HepG2 (cell line): ENCODE data around the gene LTA. TPM values are rescaled to one million over a fixed set of nuclear protein-coding genes. Genes with fewer than 3 reads are reported as not detected.
A peak's percentile ranks its signal among the peaks of the same experiment; 100 is the strongest.

Experiments
- ATAC-seq: fragments of 200-7000 bp; cut with Tn5 transposase; 3 replicates; pipeline ENCODE4 v1.9.1; 2020; ENCODE audit warnings: mild to moderate bottlenecking, moderate library complexity
- BruUV-seq: library from RNA; stranded (reverse); fragments of 400-500 nt; replicated peaks from 2 replicates; lab custom pipeline; 2021; lab: Mats Ljungman, UMichigan
- CTCF ChIA-PET: fragments of 300-600 bp; formaldehyde crosslinking; extraction: SDS; loops from one replicate; lab custom pipeline; 2021; ENCODE audit warnings: low total read pairs, inconsistent platforms, low intra/inter-chr PET ratio; lab: Yijun Ruan, JAX
- POLR2A ChIA-PET: fragments of 350-600 bp; sonication (Branson Sonifier 250); formaldehyde crosslinking; loops from one replicate; lab custom pipeline; 2020; ENCODE audit warnings: antibody characterized with exemption, inconsistent platforms; lab: Yijun Ruan, JAX
- DNase-seq: peaks from one replicate; pipeline ENCODE4 v3.0.0-alpha.2; 2015; ENCODE audit warnings: low spot score
- FAIRE-seq: peaks from 3 replicates; lab custom pipeline; 2011; peaks lifted over from hg19 to GRCh38; lab: Jason Lieb, UNC
- H2AFZ ChIP-seq: one replicate; pipeline ENCODE4 v1.6.1; 2011; ENCODE audit warnings: low read length, inconsistent platforms
- H3K27ac ChIP-seq: fragments of 300-600 bp; 3 replicates; pipeline ENCODE4 v1.8.0; 2011; ENCODE audit warnings: mixed run types, mild to moderate bottlenecking, mixed read lengths, low read length, inconsistent platforms; ENCODE audit not compliant: insufficient read depth; ENCODE audit errors: extremely low read length
- H3K27me3 ChIP-seq, 2 experiments: fragments of 200-600 bp in 1 of 2; 2 replicates in 1 of 2; 3 replicates in 1 of 2; pipeline versions ENCODE4 v1.6.0 to v1.8.0; 2011; ENCODE audit warnings: low read length in 2 of 2, mild to moderate bottlenecking in 2 of 2, moderate library complexity in 2 of 2, inconsistent platforms in 1 of 2; ENCODE audit not compliant: insufficient read depth in 2 of 2, control insufficient read depth in 1 of 2
- H3K36me3 ChIP-seq, 2 experiments: fragments of 200-600 bp in 1 of 2; replicated peaks in 1 of 2; 2 replicates in 1 of 2; 3 replicates in 1 of 2; pipeline versions ENCODE4 v1.5.1 to v1.8.0; 2011; ENCODE audit warnings: low read length in 2 of 2, inconsistent platforms in 1 of 2; ENCODE audit not compliant: insufficient read depth in 2 of 2, control insufficient read depth in 1 of 2
- H3K4me1 ChIP-seq: 2 replicates; pipeline ENCODE4 v1.5.1; 2012; ENCODE audit warnings: low read length, inconsistent platforms; ENCODE audit not compliant: insufficient read depth
- H3K4me2 ChIP-seq: 2 replicates; pipeline ENCODE4 v1.6.0; 2011; ENCODE audit warnings: low read depth, low read length, inconsistent platforms
- H3K4me3 ChIP-seq, 3 experiments: fragments of 200-600 bp in 1 of 3; sonication (generic), shearing (Covaris generic) in 1 of 3; replicated peaks in 1 of 3; 2 replicates each; pipeline ENCODE4 v1.5.1; 2011 to 2016; ENCODE audit warnings: low read length in 3 of 3, inconsistent platforms in 2 of 3, low read depth in 2 of 3, mild to moderate bottlenecking in 2 of 3, control low read depth in 1 of 3, mixed read lengths in 1 of 3; ENCODE audit not compliant: insufficient read depth in 1 of 3
- H3K79me2 ChIP-seq: one replicate; pipeline ENCODE4 v1.6.1; 2011; ENCODE audit warnings: low read length, inconsistent platforms; ENCODE audit not compliant: insufficient read depth
- H3K9ac ChIP-seq: 2 replicates; pipeline ENCODE4 v1.6.0; 2011; ENCODE audit warnings: mild to moderate bottlenecking, low read depth, low read length, inconsistent platforms; ENCODE audit not compliant: insufficient read depth
- H3K9me3 ChIP-seq: 2 replicates; pipeline ENCODE4 v1.5.1; 2012; ENCODE audit warnings: mild to moderate bottlenecking, low read length
- H4K20me1 ChIP-seq: 2 replicates; pipeline ENCODE4 v1.6.0; 2011; ENCODE audit warnings: inconsistent platforms, mild to moderate bottlenecking, low read length, moderate library complexity; ENCODE audit not compliant: insufficient read depth
- FOXP1 ChIP-seq, 2 experiments: fragments of 450-650 bp in 1 of 2; IDR thresholded peaks; 2 replicates each; pipeline ENCODE4 v1.6.1; 2017 to 2018; ENCODE audit warnings: antibody characterized with exemption in 1 of 2
- GMEB1 ChIP-seq: sonication (generic); formaldehyde crosslinking; IDR thresholded peaks from 2 replicates; pipeline ENCODE4 v1.5.1; 2020; ENCODE audit warnings: missing genetic modification reagents, mild to moderate bottlenecking, borderline replicate concordance
- GPN1 ChIP-seq: sonication (generic); formaldehyde crosslinking; IDR thresholded peaks from 2 replicates; pipeline ENCODE4 v1.5.1; 2020; ENCODE audit warnings: missing genetic modification reagents, borderline replicate concordance
- MTA1 ChIP-seq: sonication (generic); formaldehyde crosslinking; IDR thresholded peaks from 2 replicates; pipeline ENCODE4 v1.4.0; 2020; ENCODE audit warnings: missing genetic modification reagents, mild to moderate bottlenecking, borderline replicate concordance
- PHF5A ChIP-seq: IDR thresholded peaks from one replicate; pipeline ENCODE4 v1.6.1; 2018; ENCODE audit warnings: low read depth, missing genetic modification reagents; ENCODE audit not compliant: unreplicated experiment
- RAD21 ChIP-seq: fragments of 450-650 bp; formaldehyde crosslinking; IDR thresholded peaks from 2 replicates; pipeline ENCODE4 v1.5.0; 2020; ENCODE audit warnings: mild to moderate bottlenecking
- TBX2 ChIP-seq: sonication (generic); formaldehyde crosslinking; IDR thresholded peaks from 2 replicates; pipeline ENCODE4 v1.5.0; 2020; ENCODE audit warnings: missing genetic modification reagents, mild to moderate bottlenecking, borderline replicate concordance
- XBP1 ChIP-seq: sonication (generic); formaldehyde crosslinking; IDR thresholded peaks from 2 replicates; pipeline ENCODE4 v1.5.0; 2020; ENCODE audit warnings: missing genetic modification reagents
- ZNF431 ChIP-seq: sonication (generic); formaldehyde crosslinking; IDR thresholded peaks from 2 replicates; pipeline ENCODE4 v1.9.0; 2022; ENCODE audit warnings: missing genetic modification reagents, low read depth, mild to moderate bottlenecking, borderline replicate concordance
- ZNF567 ChIP-seq: sonication (generic); formaldehyde crosslinking; IDR thresholded peaks from 2 replicates; pipeline ENCODE4 v1.8.1; 2023; ENCODE audit warnings: mild to moderate bottlenecking, missing genetic modification reagents, borderline replicate concordance
- ZNF605 ChIP-seq: sonication (generic); formaldehyde crosslinking; IDR thresholded peaks from 2 replicates; pipeline ENCODE4 v1.8.0; 2022; ENCODE audit warnings: mild to moderate bottlenecking, missing genetic modification reagents
- ZNF629 ChIP-seq: sonication (generic); formaldehyde crosslinking; conservative IDR thresholded peaks from 2 replicates; pipeline ENCODE4 v1.5.0; 2020; ENCODE audit warnings: missing genetic modification reagents
- ZSCAN30 ChIP-seq: sonication (generic); formaldehyde crosslinking; IDR thresholded peaks from 2 replicates; pipeline ENCODE4 v1.5.0; 2020; ENCODE audit warnings: mild to moderate bottlenecking, missing genetic modification reagents
- WGBS: methylation state at CpG from one replicate; pipeline ENCODE4 v1.1.6; 2017; ENCODE audit warnings: low lambda C conversion rate; 5-methylcytosine and 5-hydroxymethylcytosine counted together
- in situ Hi-C: cut with HindIII; loops from 2 replicates; pipeline ENCODE4 v1.10.0; 2017; ENCODE audit warnings: low pct_unique_long_range_greater_than_20kb; ENCODE audit not compliant: extremely low pct_ligation_motif_present
- intact Hi-C: fragments of 100-400 bp; cut with micrococcal nuclease; formaldehyde crosslinking; loops from one replicate; pipeline ENCODE4 v1.10.0; 2022; ENCODE audit not compliant: unreplicated experiment
- polyA plus RNA-seq, 8 experiments: library from polyadenylated mRNA; depleted of rRNA in 3 of 8; stranded (reverse) in 7 of 8; unstranded in 1 of 8; fragments of >200 nt; fragmentation: Illumina TruSeq in 4 of 8; extraction: Trizol in 4 of 8; gene quantifications; 2 replicates each; pipeline versions ENCODE4 v1.2.1 to v1.2.3, GENCODE V29; 2011 to 2016; ENCODE audit warnings: low read depth in 4 of 8, missing spikeins in 1 of 8, mixed read lengths in 1 of 8; ENCODE audit not compliant: insufficient read depth in 1 of 8
- total RNA-seq, 5 experiments: library from RNA; depleted of rRNA; stranded (reverse); fragments of >200 nt; fragmentation: Illumina TruSeq; extraction: Trizol; gene quantifications; 2 replicates each; pipeline ENCODE4 v1.2.3, GENCODE V29; 2016; ENCODE audit warnings: low read depth in 1 of 5
- TF ChIP-seq, protein P1 (sequence below): sonication (generic); formaldehyde crosslinking; conservative IDR thresholded peaks from 2 replicates; pipeline ENCODE4 v1.4.0; 2020; ENCODE audit warnings: mild to moderate bottlenecking, missing genetic modification reagents, moderate library complexity
- TF ChIP-seq, protein P2 (sequence below): IDR thresholded peaks from 2 replicates; pipeline ENCODE4 v1.6.1; 2016; ENCODE audit warnings: mild to moderate bottlenecking, missing biosample characterization, missing genetic modification reagents

LTA gene
- total and polyA plus RNA-seq, 2 of the 13 experiments (the other 11 are each of a cell fraction or from before 2014, with no cell fraction given): 0.09 TPM; not detected in 1

GRCh38 chr6:31541658-31542521 lies 30.2 kb upstream of the LTA start, which contains the start of gene DDX39B:
DDX39B (minus strand) TSS chr6:31542003; CDS start chr6:31540532, 1,471 bp downstream.
- H3K4me1 ChIP-seq: peaks cover 59% of the 10 kb centered on the region
- peak within 1 kb of the TSS; percentile 66 to 99 (median 83) for H3K4me3 ChIP-seq
- H3K27me3 ChIP-seq: no peaks in the 10 kb centered on the region; a peak in 2 of 5 replicates
- H3K27ac ChIP-seq: peak within 1 kb of the TSS; percentile 95
- H3K79me2 ChIP-seq: peaks cover 56% of the 10 kb centered on the region
- CTCF ChIA-PET: interaction anchor here (1.6 kb wide), 1 partner anchor 55 kb away, joined by 4 read pairs; no protein-coding TSS in a partner anchor
- peak within 1 kb of the TSS; percentile 97 for H2AFZ ChIP-seq
- intact Hi-C loops: loop anchor here (1.0 to 10.0 kb wide), 2 partner anchors 113 to 292 kb away; partner anchors contain the start of genes APOM and BAG6
- in situ Hi-C loops: no loop called here
- WGBS: under 1% methylated on average over 36 of the region's 43 CpGs
- H3K4me2 ChIP-seq: peak within 1 kb of the TSS; percentile 99
- no peaks in the 10 kb centered on the region for H3K9me3 ChIP-seq
- H3K9ac ChIP-seq: peak within 1 kb of the TSS; percentile 96
- ATAC-seq: peak; percentile 85
- BruUV-seq: no TSS peak
- H4K20me1 ChIP-seq: peaks cover 40% of the 10 kb centered on the region
- FAIRE-seq: peak; percentile 92
- peaks cover 12 to 35% of the 10 kb centered on the region in 2 experiments for H3K36me3 ChIP-seq
- DNase-seq: peak; percentile 98
- POLR2A ChIA-PET: interaction anchor here (0.7 to 6.9 kb wide), 34 partner anchors 8 to 1430 kb away, joined by 3 to 123 read pairs (median 5); partner anchors contain the start of genes AIF1, APOM, BAG6 and C6orf47
- TF ChIP-seq, protein P1, sequence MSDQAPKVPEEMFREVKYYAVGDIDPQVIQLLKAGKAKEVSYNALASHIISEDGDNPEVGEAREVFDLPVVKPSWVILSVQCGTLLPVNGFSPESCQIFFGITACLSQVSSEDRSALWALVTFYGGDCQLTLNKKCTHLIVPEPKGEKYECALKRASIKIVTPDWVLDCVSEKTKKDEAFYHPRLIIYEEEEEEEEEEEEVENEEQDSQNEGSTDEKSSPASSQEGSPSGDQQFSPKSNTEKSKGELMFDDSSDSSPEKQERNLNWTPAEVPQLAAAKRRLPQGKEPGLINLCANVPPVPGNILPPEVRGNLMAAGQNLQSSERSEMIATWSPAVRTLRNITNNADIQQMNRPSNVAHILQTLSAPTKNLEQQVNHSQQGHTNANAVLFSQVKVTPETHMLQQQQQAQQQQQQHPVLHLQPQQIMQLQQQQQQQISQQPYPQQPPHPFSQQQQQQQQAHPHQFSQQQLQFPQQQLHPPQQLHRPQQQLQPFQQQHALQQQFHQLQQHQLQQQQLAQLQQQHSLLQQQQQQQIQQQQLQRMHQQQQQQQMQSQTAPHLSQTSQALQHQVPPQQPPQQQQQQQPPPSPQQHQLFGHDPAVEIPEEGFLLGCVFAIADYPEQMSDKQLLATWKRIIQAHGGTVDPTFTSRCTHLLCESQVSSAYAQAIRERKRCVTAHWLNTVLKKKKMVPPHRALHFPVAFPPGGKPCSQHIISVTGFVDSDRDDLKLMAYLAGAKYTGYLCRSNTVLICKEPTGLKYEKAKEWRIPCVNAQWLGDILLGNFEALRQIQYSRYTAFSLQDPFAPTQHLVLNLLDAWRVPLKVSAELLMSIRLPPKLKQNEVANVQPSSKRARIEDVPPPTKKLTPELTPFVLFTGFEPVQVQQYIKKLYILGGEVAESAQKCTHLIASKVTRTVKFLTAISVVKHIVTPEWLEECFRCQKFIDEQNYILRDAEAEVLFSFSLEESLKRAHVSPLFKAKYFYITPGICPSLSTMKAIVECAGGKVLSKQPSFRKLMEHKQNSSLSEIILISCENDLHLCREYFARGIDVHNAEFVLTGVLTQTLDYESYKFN: peak; percentile 54; the same call in 1 of the 2 replicates
- no peak for TF ChIP-seq GPN1 (CRISPR knock-in tag)
- TF ChIP-seq RAD21 (CRISPR knock-in tag): peak; percentile 37; the same call in 1 of the 2 replicates
- TF ChIP-seq TBX2 (CRISPR knock-in tag): peak; percentile 60
- TF ChIP-seq XBP1: peak; percentile 89
- no peak for TF ChIP-seq FOXP1 (IDR thresholded peaks at IDR 0.05)
- no peak for TF ChIP-seq FOXP1 (CRISPR knock-in tag; IDR thresholded peaks at IDR 0.05)
- TF ChIP-seq, protein P2, sequence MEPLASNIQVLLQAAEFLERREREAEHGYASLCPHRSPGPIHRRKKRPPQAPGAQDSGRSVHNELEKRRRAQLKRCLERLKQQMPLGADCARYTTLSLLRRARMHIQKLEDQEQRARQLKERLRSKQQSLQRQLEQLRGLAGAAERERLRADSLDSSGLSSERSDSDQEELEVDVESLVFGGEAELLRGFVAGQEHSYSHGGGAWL (CRISPR knock-in tag): peak; percentile 94; the same call in 1 of the 2 replicates
- no peak for TF ChIP-seq ZSCAN30
- 0 out of 2 replicates have a peak, but pooled peaks have one; percentile 34 for TF ChIP-seq ZNF431 (CRISPR knock-in tag)
- TF ChIP-seq ZNF567 (CRISPR knock-in tag): peak; percentile 42
- no peak; the same call in 1 of the 2 replicates for TF ChIP-seq MTA1 (CRISPR knock-in tag)
- no peak for TF ChIP-seq PHF5A
- TF ChIP-seq ZNF605: peak; percentile 96
- TF ChIP-seq ZNF629: peak; percentile 7; the same call in 1 of the 2 replicates
- TF ChIP-seq GMEB1 (CRISPR knock-in tag): peak; percentile 73
